ENCODE results near the gene SMCHD1.

GRCh38 chr18:2846636-2847316, 191.2 kb downstream of the SMCHD1 start, which contains the start of gene EMILIN2:
- TF ChIP-seq, protein P1, sequence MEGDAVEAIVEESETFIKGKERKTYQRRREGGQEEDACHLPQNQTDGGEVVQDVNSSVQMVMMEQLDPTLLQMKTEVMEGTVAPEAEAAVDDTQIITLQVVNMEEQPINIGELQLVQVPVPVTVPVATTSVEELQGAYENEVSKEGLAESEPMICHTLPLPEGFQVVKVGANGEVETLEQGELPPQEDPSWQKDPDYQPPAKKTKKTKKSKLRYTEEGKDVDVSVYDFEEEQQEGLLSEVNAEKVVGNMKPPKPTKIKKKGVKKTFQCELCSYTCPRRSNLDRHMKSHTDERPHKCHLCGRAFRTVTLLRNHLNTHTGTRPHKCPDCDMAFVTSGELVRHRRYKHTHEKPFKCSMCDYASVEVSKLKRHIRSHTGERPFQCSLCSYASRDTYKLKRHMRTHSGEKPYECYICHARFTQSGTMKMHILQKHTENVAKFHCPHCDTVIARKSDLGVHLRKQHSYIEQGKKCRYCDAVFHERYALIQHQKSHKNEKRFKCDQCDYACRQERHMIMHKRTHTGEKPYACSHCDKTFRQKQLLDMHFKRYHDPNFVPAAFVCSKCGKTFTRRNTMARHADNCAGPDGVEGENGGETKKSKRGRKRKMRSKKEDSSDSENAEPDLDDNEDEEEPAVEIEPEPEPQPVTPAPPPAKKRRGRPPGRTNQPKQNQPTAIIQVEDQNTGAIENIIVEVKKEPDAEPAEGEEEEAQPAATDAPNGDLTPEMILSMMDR (IDR thresholded peaks at IDR 0.05 in 2 of 3, conservative IDR thresholded peaks at IDR 0.05 in 1 of 3; ENCODE audit: borderline replicate concordance in 1 of 3, insufficient read depth in 1 of 3, low read depth in 2 of 3, low read length in 2 of 3), result no peak
- TF ChIP-seq ZFX (IDR thresholded peaks at IDR 0.05) (no peak), ZBTB33 (IDR thresholded peaks at IDR 0.05; ENCODE audit: extremely low read depth, insufficient replicate concordance, low read length) (no peak), EZH2phosphoT487 (IDR thresholded peaks at IDR 0.05; ENCODE audit: borderline replicate concordance) (no peak), CEBPB (IDR thresholded peaks at IDR 0.05; ENCODE audit: low read depth) (no peak), POLR2A (IDR thresholded peaks at IDR 0.05; ENCODE audit: borderline replicate concordance, extremely low read depth, insufficient read depth, insufficient read length) (no peak), EZH2 (IDR thresholded peaks at IDR 0.05) (no peak), SRF (IDR thresholded peaks at IDR 0.05; ENCODE audit: low read depth) (no peak), POLR2AphosphoS5 (IDR thresholded peaks at IDR 0.05; ENCODE audit: low read depth, low read length) (no peak), FOSL1 (IDR thresholded peaks at IDR 0.05; ENCODE audit: low read depth) (no peak), REST (IDR thresholded peaks at IDR 0.05; ENCODE audit: low read depth) (no peak), ELF1 (IDR thresholded peaks at IDR 0.05; ENCODE audit: borderline replicate concordance, low read depth) (no peak), SIN3A (IDR thresholded peaks at IDR 0.05; ENCODE audit: low read depth) (no peak), CBX3 (IDR thresholded peaks at IDR 0.05; ENCODE audit: low read depth) (no peak)
